GM19099 (cell line): Measurements from ENCODE around the gene POLN.

Source experiments
- POLR2A ChIP-seq: IDR thresholded peaks from 3 replicates; pipeline ENCODE4 v1.6.1; 2011; ENCODE audit warnings: low read depth; ENCODE audit not compliant: insufficient read length; ENCODE audit errors: extremely low read depth

Gene POLN

GRCh38 chr4:2241410-2242353 lies at the start of gene POLN, which contains the start of gene HAUS3:
POLN (minus strand) TSS chr4:2242121; CDS start chr4:2229231, 12,890 bp downstream.
HAUS3 (minus strand) TSS chr4:2242121; CDS start chr4:2240946, 1,175 bp downstream.
- peak; percentile 87 for TF ChIP-seq POLR2A

GRCh38 chr4:2290974-2291704 lies 49.2 kb upstream of the POLN start:
- no peak for TF ChIP-seq POLR2A

GRCh38 chr4:2290488-2290887 lies 48.6 kb upstream of the POLN start:
- no peak for TF ChIP-seq POLR2A

GRCh38 chr4:2289955-2290333 lies 48.0 kb upstream of the POLN start:
- TF ChIP-seq POLR2A: no peak

GRCh38 chr4:2289311-2289954 lies 47.5 kb upstream of the POLN start:
- no peak for TF ChIP-seq POLR2A

- TF ChIP-seq POLR2A: no peak
These were observed 46.2 kb upstream of the POLN start for GRCh38 chr4:2288051-2288541.

GRCh38 chr4:2287594-2287915 lies 45.6 kb upstream of the POLN start:
- no peak for TF ChIP-seq POLR2A

GRCh38 chr4:2286904-2287593 lies 45.1 kb upstream of the POLN start:
- TF ChIP-seq POLR2A: no peak

GRCh38 chr4:2285613-2286381 lies 43.9 kb upstream of the POLN start:
- TF ChIP-seq POLR2A: no peak

- TF ChIP-seq POLR2A: no peak
These were observed 43.2 kb upstream of the POLN start for GRCh38 chr4:2284934-2285612.

GRCh38 chr4:2284161-2284933 lies 42.4 kb upstream of the POLN start:
- TF ChIP-seq POLR2A: no peak

- TF ChIP-seq POLR2A: no peak
These were observed 41.3 kb upstream of the POLN start for GRCh38 chr4:2283199-2283711.
